Testis (tissue), 2 donors: Measurements from ENCODE around the gene LPAR2.

ENCODE experiments used
- POLR2A ChIP-seq: fragments of 450-650 bp; IDR thresholded peaks from one replicate; pipeline ENCODE4 v1.6.1; 2017; ENCODE audit warnings: antibody characterized with exemption, mild to moderate bottlenecking, moderate library complexity
- TF ChIP-seq, protein P1 (sequence below), 3 experiments: fragments of 450-650 bp in 2 of 3; fragments of 200-600 bp in 1 of 3; sonication (generic) in 1 of 3; IDR thresholded peaks; one replicate each; pipeline ENCODE4 v1.5.1; 2016 to 2019; ENCODE audit warnings: antibody characterized with exemption in 3 of 3, mild to moderate bottlenecking in 2 of 3, moderate library complexity in 1 of 3

DNA sequence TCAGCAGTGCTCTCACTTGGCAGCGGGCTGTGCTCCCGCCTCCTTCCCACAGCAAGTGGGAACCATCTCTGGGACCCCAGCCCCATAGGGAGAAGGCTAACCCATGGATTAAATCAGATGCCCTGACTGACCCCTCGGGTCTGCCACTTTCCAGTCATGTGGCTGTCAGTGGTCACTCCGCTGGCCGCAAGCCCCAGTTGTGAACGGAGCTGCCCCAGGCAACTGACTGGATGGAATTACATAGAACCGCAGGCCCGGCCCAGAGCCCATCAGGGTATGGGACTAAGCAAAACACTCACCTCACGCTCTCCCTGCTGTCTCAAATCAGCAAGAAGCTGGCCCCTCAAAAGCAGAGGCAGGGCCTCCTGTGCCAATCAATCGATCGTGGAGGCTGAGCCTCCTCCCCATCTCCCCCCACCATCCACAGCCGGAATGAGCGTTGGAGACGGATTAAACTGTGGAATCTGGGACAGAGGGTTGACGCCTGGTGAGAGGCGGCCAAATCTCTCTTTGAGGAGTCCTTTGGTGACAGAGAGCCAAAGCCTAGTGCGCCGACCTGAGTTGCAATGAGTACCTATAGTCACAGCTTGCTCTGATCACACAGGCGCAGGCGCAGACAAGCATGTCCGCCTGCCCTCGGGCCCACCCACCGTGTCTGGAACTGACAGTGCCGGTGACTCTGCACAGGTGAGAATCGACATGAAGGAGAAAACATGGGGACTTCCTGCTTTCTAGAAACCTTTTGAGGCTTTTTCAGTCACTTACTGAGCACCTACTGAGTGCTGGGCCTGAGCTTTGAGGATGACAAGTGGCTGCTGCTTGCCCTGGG lies 48.3 kb downstream of the LPAR2 start:
- TF ChIP-seq, protein P1, sequence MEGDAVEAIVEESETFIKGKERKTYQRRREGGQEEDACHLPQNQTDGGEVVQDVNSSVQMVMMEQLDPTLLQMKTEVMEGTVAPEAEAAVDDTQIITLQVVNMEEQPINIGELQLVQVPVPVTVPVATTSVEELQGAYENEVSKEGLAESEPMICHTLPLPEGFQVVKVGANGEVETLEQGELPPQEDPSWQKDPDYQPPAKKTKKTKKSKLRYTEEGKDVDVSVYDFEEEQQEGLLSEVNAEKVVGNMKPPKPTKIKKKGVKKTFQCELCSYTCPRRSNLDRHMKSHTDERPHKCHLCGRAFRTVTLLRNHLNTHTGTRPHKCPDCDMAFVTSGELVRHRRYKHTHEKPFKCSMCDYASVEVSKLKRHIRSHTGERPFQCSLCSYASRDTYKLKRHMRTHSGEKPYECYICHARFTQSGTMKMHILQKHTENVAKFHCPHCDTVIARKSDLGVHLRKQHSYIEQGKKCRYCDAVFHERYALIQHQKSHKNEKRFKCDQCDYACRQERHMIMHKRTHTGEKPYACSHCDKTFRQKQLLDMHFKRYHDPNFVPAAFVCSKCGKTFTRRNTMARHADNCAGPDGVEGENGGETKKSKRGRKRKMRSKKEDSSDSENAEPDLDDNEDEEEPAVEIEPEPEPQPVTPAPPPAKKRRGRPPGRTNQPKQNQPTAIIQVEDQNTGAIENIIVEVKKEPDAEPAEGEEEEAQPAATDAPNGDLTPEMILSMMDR (IDR thresholded peaks at IDR 0.05): no peak
- TF ChIP-seq POLR2A: no peak
